NCI-H2227 treated with DMSO at 0.1 percent for 48 hours (cell line): Measurements from ENCODE around the gene TMEM74B.
A peak's percentile ranks its signal among the peaks of the same experiment; 100 is the strongest.

Experiments used
- DNase-seq: peaks from one replicate; lab custom pipeline; 2025; lab: John Stamatoyannopoulos, UW

The TMEM74B gene

GRCh38 chr20:1205802-1206201 lies 21.0 kb upstream of the TMEM74B start:
- DNase-seq: no peak

GRCh38 chr20:1204576-1204975 lies 19.8 kb upstream of the TMEM74B start:
- DNase-seq: no peak

DNA sequence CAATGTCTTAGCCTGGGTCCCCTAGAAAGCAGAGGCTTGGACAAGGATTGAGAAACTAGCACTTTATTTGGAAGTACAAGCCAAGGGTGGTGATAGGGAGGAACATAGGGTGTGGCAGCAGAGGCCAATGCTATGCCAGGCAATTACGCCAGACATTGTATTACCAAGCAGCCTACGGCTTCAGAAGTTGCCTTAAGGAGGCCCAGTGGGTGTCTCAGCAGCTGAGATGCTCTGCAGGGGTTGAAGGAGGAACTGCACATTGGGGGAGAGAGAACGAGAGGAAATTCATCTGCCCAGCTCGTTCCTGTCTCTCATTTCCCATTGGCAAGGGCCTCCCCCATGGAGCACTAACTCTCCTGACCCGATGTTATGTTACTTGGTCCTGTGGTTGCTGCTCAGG lies 19.3 kb upstream of the TMEM74B start:
- no peak for DNase-seq

- DNase-seq: no peak
These were observed 18.8 kb upstream of the TMEM74B start for GRCh38 chr20:1203630-1204029.

- DNase-seq: no peak
These were observed 18.2 kb upstream of the TMEM74B start, which contains the start of gene C20orf202 for GRCh38 chr20:1202762-1203504. TSS of gene C20orf202 (plus strand) at chr20:1203454. CDS start at chr20:1203586, 132 bp downstream.

DNA sequence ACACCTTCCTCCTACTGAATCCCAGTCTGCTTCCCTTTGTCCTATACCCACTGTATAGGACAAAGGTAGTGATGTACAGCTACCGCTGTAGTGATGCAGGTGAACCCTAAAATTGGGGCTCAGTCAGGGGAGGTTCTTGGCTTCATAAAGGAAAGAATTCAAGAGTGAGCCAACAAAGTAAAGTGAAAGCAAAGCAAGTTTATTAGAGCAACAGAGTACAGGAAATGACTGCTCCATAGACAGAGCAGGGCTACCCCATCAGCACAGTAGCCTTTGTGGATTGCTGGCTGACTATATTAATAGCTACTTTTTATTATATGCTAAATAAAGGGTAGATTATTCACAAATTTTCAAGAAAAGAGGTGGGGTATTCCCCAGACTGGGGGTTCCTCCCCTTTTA lies 15.2 kb upstream of the TMEM74B start:
- DNase-seq: no peak

GRCh38 chr20:1199212-1199873 lies 14.6 kb upstream of the TMEM74B start:
- DNase-seq: no peak

- no peak for DNase-seq
These were observed 14.0 kb upstream of the TMEM74B start for GRCh38 chr20:1198751-1199150.

DNA sequence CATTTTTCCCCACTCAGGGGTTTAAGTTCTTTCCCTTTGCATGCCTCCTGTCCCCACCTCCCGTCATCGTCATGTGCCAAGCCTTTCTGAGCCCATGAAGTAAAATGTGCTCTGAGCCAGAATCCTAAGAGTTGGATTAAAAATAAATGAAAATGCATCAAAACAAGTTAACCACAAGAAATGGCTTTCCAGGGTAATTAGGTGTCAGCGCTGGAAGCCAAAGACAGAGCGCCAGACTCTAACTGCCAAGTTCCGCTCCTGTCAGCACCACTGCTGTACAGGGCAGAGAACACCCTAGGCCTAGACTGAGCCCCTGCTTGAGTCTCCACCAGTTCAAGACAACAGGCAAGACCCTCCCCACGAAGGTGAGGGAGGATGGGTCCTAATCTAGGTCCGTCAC lies 13.0 kb upstream of the TMEM74B start:
- no peak for DNase-seq

DNA sequence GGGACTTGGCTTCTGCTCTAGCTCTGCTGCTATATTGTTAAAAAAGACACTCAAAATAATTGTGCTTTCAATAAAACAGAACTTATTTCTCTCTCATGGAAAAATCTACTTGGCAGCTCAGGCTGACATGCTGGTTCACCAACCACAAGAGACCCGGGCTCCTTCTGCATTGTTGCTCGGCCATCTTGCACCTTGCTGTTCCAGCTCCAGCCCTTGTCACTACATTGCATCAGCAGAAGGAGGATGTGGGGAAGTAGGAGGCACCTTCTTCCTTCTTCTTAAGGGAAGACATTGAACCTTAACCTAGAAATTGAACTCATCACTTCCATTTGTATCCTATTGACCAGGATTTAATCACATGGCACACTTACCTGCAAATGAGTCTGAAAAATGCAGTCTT lies 11.9 kb upstream of the TMEM74B start:
- no peak for DNase-seq

GRCh38 chr20:1195226-1195625 lies 10.4 kb upstream of the TMEM74B start:
- DNase-seq: no peak

DNA sequence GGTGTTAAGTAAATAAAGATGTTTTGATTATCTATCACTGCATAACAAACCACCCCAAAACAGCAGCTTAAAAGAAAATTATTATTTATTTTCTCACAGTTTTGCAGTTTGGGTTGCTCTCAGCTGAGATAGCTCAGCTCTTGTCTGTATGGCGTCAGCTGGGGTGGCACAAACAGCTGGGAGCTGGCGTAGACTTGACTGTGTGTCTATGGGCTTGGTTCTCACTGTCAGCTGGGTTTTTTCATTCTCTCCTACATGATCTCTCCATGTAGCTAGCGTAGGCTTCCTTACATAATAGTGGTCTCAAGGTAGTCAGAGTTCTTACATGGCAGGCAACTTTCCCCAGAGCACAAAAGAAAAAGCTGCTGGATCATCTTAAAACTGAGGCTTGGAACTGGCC lies 6.5 kb upstream of the TMEM74B start:
- no peak for DNase-seq

DNA sequence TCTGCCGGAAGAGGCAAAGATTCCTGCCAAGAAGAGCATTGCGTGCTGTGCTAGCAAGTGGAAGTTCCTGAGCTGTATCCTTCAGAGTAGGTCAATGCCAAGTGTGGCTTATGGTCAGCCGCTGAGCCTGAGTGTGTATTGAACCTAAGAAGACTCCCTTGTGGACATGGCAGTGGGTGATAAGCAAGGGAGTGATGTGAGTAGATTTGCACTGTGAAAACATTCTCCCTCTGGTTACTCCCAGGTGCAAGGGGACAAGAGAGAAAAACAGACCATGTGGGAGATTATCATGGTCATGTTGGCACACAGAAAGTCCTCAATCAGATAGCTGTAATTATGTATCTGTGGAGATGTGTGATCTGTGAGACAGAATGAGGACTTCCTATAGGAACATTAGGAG lies 6.1 kb upstream of the TMEM74B start:
- no peak for DNase-seq

DNA sequence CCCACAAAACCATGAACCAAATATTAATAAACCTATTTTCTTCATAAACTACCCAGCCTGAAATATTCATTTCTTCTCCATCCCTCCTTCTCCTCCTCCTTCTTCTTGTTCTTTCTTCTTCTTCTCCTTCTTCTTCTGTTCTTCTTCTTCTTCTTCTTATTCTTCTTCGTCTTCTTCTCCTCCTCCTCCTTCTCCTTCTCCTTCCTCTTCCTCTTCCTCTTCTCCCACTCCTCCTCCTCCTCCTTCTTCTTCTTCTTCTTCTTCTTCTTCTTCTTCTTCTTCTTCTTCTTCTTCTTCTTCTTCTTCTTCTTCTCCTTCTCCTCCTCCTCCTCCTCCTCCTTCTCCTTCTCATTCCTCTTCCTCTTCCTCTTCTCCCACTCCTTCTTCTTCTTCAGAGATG lies 5.0 kb upstream of the TMEM74B start:
- DNase-seq: no peak

GRCh38 chr20:1188347-1188746 lies 3.6 kb upstream of the TMEM74B start:
- no peak for DNase-seq

DNA sequence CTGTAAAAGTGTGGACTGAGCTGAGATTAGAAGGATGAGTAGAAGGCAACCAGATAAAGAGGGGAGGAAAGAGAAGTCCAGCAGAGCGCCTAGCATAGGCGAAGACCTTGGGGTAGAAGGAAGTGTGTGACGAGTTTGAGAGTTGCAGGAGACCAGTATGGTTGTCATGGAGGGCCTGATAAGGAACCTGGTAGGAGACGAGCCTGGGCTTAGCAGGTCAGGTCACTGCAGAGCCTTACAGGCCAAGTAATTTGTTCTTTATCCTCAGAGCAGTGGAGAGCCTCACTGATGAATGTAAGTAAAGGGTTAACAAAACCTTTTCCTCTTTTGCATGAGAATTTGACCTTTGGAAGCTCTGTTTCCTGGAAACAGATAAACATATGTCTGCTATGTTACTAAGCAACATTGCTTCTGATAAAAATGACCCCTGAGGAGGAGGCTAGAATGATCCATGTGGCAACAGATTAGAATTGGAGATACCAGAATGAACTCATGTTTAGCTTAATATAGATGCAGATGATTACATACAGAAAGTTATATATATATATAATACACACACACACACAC lies 2.9 kb upstream of the TMEM74B start:
- DNase-seq: no peak

DNA sequence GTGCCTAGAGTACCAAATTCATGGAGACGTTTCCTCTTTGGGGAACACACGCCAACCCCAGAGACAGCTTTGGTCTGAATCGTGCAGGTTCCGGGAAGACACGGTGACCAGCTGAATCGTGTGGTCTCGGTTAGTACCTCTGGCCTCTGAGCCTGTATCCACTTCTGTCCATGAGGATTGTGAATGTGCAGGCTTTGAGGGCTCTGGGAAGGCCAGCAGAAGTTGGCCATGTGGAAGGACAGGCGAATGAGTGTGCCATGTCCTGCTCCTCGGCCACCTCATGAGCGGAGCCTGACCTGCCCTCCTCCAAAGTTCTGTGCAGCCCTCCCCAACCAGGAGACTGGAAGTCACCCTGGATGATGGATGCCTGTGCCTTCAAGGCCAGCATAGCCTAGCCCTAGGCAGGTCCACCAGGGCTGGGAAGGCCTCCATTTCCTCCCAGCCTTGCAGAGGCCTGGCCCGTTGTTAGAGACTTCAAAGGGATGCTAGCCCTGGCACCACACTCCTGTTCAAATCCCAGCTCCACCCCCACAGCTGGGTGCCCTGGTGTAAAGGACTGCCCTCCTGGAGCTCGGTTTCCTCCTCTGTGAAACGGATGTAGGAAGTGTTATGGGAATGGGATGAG lies 1.7 kb upstream of the TMEM74B start:
- no peak for DNase-seq

GRCh38 chr20:1185790-1186334 lies 1.1 kb upstream of the TMEM74B start:
- peak; percentile 32 for DNase-seq

DNA sequence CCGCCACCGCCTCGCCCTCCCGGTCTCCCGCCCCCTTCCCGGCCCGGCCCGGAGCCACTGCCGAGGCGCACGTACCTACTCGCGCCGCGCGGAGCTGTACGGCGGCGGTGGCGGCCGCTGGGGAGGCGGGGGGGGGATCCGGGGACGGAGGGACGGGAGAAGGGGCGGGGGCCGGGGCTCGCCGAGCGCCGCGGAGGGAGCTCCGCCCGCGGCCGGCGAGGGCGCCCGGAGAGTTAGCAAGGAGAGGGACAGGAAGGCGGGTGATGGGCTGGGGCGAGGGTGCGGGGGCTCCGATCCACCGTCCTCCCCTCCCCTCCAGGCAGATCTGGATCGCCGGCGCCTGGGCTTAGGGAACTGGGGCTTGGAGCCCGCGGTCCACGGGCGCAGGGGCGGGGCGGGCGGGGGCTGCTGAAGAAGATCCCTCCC lies 548 bp upstream of the TMEM74B start:
- DNase-seq: no peak

GRCh38 chr20:1184260-1184637 lies 532 bp downstream of the TMEM74B start:
- no peak for DNase-seq

- DNase-seq: no peak
These were observed 1.6 kb downstream of the TMEM74B start for GRCh38 chr20:1183153-1183552.

DNA sequence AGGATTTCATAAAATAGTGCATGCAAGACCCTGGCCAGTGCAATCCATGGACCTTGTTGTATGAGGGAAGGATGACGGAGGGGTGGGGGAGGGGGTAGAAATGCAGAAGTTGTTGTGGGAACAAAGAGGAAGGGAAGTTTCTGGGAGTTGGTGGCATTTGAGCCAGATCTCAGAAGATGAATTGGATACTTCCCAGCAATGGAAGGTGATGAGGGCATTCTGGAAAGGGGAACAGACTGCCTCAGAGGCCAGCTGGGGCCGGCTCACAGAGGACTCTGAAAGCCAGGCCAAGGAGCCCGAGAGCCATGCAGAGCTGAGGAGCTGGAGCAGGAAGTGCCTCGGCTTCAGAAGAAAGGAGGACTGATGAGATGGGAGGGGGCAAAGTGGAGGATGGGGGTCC lies 2.7 kb downstream of the TMEM74B start:
- no peak for DNase-seq

DNA sequence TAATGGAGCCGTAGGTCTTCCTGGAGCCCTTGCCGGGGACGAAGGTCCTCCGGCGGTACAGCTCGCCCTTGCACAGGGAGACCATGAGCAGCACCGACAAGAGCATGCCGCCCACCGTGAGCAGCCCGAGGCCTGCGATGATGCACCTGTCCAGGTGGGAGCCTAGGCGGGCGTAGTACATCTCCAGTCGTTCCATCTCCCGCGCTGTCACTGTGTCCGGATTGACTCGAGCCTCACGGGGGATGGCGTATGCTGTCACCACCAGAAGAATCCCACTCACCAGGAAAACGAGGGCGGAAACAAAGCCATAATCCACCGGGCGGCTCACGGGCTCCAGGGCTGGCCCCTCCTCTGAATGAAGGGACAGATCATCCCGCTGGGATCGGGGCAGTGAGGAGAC lies 3.8 kb downstream of the TMEM74B start:
- DNase-seq: no peak
